Right renal pelvis (tissue), 4 donors: Measurements from ENCODE around the gene RAB17. TPM values are rescaled to one million over a fixed set of nuclear protein-coding genes. Genes with fewer than 3 reads are reported as not detected.
"Not testable (repeated sequence)": the region's sequence is repeated elsewhere in the genome, so short reads cannot be mapped to it uniquely, and the experiment has no call there.

Source experiments
- DNase-seq, 4 donors: peaks; one replicate each; pipeline ENCODE4 v3.0.0-alpha.2; 2013; ENCODE audit warnings: low read depth in 4 of 4, low spot score in 3 of 4, missing footprints in 1 of 4
- polyA plus RNA-seq, 4 donors: library from polyadenylated mRNA; unstranded; fragments of 120-200 nt; gene quantifications; one replicate each; pipeline ENCODE4 v1.2.1, GENCODE V29; 2013; ENCODE audit not compliant: insufficient read length in 4 of 4

Gene RAB17
- polyA plus RNA-seq, 4 donors: 11.5 to 15.1 (median 13.3) TPM

DNA sequence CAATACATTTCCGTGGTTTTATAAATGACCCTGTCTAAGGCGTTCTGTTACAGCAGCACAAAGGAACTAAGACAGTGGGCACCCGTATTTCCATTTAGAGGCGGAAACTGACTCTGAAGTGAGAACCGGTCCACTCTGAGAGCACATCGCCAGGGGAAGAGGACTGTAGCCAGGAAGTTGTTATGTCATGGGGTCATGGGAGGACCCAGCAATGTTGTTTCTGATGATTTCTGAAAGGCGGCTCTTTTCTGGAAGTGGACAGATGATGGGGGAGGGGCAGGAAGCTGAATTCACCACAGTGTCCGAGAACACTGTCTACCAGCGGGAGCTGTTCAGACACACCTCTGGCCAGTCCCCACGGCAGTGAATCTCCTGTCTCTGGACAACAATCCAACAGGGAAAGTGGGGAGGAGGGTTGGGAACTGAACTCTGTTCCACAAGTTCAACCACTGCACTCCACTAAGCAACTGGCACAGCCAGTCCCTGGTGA is 34.7 kb upstream of the RAB17 start:
- DNase-seq: no peak

DNA sequence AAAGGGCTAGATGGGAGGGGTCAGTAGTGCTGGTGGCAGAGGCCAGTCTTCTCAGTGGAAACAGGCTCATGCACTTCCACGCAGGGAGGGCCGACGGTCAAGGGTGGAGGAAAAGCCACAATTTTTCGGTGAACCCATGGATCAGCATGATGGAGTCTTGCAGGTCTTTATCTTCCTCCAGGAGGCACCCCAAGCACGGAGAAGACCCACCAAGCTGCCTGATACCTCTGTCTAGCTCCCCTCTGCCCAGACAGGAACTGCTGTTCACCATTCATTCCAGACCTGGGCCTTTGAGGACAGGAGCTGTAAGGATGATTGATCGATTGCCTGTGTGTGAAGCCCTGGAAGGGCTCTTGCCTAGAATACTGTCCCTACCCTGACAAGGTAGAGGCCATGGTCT is 34.0 kb upstream of the RAB17 start:
- DNase-seq: no peak

DNA sequence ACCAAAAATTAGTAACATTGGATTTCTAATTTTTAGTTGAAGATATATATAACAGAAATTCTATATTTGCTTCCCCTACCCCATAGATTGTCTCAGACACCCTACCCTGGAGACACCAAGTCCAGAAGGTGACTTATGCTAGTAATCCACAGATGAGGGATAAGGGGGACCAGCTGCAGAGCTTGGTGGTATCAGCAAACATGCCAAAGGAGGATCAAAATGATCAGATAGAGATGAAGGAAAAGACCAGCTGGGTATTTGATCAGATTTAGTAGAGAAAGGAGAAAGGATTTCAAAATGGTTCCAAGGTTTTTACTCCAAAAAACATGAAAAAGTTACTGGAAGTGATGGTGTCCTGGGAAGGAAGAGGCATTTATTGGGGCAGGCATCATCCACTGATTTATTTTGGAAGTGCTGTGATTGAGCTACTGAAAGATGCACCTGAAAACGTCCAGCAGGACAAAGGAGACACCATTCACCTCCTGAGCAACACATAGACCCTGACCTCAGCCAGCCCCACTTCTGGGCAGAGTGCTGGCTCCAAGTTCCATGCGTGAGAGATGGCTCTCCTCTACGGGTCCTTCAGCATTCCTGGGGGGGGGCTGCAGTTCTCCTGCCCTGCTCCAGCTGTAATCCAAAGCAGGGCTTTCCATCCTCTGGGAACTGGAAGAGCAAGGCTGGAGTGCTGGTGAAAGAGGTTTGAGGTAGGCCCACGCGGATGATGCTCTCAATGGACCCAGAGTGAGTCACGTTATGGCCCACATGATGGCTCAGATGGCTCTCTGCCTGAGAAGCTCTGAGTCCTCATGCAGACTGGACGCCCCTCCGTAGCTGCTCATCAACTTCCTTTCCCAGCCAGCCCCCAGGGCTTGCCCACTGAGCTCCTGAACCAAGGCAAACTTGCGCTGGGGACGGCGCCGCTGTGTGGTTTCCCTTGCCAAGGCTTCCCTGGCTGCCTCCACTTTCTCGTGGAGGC is 33.2 kb upstream of the RAB17 start:
- DNase-seq: no peak

DNA sequence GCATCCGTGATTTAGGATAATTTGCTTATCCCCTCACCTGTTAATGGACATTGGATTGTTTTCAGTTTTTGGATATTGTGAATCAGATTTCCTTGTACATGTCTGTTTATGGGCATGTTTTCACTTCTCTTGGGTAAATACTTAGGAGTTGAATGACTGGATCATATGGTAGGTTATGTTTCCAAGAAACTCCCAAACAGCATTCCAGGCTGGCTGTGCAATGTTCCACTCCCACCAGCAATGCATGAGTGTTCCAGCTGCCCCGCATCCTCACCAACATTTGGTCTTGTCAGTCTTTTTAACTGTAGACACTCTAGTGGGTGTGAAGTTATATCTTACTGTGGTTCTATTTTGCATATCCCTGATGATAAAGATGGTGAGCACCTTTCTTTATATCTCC is 27.9 kb upstream of the RAB17 start:
- DNase-seq: no peak

DNA sequence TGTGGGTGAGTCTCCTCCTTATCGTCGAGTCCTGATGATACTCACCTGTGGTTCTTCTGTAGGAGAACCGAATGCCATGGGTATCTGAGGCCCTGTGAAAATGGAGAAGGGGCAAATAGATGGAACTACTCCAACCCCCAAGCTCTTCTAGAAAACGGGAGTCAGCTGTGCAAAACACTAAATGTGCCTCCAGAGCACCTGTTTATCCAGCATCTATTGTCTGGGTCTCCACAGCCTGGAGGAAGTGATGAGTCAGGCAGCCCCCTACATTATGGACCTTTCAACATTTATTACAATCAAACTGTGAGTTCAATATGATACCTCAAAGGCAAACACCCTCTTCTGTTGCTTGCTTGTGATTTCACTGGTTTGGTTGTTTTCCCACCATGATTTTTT is 27.1 kb upstream of the RAB17 start:
- DNase-seq: no peak

DNA sequence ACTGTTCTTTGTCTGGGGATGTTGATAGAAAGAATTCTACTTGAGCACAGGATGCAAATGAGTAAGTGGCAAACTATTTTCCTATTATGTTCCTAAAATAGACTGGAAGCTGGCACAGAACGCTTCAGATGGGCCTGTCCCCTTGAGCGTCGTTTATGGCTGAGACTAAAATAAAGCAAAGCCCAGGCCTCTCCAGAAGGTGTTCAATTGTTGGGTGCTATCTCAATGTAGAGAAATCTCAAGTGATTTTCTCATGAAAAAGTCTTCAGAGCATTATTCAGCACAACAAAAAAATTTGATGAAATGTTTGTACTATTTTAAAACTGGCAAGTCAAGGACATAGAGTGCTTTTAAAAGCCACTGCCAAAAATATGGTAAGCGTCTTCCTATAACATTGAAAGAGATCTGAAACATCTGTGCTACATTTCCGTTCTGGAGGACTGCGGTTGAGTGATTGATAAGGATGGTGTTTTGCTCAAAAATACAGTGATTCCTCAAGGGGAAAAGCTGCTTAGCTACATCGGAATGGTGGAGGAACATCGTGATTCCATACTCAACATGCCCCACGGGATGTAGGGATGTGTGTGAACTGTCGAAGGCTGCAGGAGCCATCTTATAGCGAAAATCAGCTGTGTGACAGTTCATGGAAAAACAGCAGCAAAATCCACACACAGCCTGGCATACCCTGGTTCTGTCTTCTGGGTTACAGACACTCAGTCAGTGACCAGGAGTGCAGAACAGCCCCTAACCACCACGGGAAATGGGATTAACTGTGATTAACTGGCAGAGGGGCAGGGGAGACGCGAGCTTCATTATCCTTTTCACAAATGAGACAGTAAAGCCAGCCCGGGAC is 26.4 kb upstream of the RAB17 start:
- no peak for DNase-seq

DNA sequence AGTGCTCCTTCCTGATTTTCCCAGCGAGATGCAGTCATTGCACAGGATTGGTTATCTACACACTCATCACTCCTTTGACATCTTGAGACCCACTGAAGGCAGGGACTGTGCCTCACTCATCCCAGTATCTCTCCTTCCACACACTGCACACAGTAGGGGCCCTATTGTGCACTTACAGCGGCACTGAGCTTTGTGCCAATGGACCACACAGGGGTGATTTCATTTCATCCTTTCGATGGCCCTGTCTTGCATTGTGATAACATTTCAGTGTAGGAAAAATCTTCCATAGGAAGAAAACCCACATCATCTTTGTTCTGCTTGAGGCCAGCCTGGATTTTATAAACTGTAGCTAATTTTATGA is 25.8 kb upstream of the RAB17 start:
- no peak for DNase-seq

DNA sequence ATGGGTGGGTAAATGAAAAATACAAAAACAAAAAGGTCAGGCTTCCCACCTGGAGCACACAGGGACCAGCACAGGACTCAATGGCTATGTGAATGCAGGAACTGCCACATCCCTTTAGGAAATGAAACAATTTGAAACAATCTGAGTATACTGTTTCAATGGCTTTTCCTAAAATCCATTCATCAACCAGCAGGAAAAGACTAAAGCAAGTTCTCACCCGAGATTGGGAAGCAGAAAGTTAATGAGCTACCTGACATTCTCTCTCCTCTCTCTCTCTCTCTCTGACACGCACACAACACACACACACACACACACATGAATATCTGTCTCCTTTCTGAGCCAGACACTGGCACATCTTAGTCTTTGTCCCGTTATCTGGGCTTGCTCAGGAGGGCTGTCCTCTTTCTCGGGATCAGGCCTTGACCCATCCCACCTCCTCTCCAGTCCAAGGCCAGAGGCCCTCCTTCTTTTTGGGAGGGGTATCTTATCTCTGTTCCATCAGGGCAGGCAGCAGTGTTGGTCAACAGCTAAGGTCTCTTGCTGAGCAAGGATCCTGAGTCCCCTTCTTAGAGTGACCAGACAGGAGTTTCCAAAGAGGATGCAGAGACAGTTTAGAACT is 25.2 kb upstream of the RAB17 start:
- DNase-seq: no peak

DNA sequence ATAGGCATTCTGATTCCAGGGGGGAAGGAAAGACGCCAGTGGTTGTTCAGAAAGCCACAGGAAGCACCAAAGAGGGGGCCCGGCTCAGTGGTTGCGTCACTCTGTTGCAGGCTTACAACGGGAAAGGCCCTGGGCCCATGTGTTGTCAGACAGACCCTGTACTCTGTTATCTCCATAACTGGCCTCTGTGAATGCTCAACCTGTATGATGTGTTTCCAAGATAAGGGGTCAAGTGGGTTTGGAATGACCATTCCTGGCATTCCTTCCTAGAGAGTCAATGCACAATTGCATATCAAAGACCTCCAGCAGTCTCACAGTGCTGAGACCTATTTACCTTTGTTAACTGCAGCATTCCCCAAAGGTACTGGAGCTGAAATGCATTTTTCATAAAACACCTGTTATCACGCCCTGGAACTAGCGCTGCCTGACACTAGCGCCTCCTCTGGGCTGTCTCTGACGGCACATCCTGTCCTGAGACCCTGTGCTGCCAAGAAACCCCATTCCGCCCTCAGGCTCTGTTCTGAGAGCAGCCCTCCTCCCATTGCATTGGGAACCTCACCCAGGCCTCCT is 23.7 kb upstream of the RAB17 start:
- no peak for DNase-seq

DNA sequence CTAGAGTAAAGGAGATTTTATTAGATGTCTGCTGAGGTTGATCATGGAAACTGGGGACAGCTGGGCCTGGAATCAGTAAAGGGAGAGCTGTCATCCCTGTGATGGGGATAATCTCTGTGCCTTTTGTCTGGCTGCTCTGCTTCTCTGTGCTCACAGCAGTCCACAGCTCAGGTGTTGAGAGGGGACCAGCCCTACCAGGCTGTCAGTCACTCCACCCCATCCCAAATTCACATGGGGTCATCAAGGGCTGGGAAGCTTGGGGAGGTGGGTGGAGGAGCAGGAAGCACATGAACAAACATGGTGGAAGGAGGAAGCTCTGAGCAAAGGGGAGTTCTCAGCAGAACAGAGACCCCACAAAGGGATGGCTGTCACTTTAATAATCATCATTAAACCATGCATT is 23.1 kb upstream of the RAB17 start:
- DNase-seq: no peak

DNA sequence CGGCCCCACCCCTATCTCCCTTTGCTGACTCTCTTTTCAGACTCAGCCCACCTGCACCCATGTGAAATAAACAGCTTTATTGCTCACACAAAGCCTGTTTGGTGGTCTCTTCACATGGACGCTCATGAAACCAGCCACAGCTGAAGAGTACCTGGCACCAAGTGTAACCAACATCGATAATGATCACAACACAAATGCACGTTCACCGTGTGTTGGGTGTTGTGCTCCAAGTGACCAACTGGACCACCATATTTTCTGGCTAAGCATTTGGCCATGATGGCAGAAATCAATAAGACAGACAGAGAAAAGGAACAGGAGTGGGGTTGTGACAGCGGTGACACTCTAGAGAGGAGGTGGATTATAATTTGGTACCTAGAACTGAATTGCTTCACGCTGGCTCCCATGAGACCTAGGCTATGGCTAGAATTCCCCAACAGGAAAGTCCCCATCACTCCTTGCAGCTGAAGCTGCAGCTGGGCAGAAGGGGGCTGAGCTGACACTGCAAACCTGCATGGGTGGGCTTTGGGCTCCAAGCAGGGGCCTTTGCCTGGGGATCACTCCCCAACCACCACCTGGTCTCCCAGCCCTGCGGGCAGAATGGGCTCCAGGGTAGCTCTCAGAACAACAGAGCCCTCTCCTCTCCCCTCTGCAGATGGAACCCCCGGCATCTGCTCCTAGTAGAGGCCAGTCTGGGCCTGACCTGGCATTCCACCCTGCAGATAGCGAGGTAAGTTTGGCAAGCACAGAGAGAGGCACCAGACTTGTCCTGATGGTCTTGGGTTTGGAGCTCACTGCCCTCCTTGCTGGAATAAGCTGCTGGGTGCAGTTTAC is 22.2 kb upstream of the RAB17 start:
- no peak for DNase-seq

DNA sequence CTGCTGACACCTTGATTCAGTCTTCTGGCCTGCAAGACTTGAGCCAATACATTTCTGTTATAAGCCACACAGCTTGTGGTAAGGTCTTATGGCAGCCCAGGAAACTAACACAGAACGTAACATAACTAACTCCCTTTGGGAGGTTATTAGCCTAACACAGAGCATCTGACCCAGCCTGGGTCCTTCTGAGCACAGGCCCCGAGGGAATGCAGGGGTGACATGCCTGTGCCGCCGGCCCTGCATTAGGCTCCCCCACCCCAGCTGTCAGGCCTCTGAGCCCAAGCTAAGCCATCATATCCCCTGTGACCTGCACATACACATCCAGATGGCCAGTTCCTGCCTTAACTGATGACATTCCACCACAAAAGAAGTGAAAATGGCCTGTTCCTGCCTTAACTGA is 16.0 kb upstream of the RAB17 start:
- not testable (repeated sequence) for DNase-seq

DNA sequence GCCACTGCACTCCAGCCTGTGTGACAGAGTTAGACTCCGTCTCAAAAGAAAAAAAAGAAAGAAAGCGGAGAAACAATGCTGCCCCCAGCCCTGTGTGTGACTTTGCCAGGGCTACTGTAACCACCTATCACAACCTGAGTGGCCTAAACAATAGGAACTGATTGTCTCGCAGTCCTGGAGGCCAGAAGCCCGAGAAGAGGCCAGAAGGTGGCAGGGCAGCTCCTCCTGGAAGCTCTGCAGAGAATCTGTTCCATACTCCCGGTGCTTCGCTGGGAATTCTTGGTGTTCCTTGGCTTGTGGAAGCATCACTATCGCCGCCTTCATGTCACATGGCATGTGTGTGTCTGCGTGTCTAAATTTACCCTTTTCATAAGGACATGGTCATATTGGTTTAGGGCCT is 14.4 kb upstream of the RAB17 start:
- no peak for DNase-seq

DNA sequence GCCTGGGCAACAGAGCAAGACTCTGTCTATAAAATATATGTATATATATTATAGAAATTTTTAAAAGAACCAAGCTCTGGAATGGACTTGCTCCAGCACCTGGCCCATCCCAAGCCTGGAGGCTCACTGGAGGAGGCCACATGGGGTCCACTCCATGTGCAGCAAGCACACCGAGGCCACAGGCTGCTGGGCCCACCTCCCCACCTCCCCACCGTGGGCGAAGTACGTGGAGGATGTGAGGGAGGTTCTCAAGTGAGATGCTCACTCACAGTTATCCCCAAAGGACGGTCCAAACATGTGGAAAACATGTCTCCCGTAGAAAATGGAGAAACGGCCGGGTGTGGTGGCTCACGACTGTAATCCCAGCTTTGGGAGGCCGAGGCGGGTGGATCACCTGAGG is 13.9 kb upstream of the RAB17 start:
- no peak for DNase-seq

DNA sequence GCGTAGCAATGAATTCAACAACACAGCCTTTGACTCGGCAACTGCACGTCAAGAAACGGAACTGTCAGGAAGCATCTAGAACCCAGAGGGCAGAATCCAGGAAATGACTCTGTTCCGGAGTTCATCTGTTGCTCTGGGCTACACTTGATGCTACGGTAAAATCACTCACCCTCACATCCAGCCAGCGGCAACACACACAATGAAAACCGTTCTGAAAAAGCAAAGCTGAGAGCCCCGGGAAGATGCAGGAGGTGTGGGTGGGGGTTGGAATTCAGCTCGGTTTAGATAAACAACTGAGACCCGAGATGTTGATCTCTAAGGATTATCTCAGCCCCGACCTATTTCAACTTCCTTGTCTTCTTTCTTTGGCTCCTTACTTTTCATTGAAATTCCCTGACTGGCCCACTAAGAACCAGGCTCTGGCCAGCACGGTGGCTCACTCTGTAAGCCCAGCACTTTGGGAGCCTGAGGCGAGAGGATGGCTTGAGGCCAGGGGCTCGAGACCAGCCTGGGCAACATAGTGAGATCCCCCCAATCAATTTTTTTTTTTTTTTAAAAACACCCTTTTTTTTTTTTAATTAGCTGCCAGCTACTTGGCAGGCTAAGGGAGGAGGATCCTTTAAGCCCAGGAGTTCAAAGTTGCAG is 13.3 kb upstream of the RAB17 start:
- no peak for DNase-seq

DNA sequence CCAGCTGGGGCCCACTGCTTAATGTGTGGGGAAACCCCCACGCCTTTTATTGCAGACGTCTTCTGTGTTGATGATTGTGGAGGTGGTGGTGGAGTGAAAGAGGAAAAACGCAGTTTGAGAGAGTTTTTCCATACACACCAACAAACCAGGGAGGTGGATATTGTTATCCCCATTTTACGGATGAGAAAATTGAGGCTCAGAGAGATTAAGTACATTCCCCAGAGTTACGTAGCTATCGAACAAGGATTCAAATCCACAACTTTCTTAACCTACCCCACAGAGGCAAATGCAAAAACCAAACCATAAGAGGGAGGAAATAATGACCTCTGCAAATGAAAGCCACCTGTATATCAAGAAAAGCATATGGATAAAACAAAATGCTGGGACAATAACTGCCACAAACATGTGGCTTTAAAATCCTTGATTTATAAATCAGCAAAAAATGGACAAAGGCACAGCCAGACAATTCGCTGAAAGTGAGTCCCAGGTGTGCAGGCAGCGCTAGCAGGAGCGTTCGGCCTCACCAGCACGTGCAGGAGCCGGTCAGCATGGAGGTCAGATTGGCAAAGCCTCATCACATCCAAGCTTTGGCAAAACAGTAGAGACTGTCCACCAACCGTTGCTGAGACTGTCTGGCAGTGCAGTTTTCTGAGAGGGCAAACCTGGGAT is 12.6 kb upstream of the RAB17 start:
- no peak for DNase-seq

DNA sequence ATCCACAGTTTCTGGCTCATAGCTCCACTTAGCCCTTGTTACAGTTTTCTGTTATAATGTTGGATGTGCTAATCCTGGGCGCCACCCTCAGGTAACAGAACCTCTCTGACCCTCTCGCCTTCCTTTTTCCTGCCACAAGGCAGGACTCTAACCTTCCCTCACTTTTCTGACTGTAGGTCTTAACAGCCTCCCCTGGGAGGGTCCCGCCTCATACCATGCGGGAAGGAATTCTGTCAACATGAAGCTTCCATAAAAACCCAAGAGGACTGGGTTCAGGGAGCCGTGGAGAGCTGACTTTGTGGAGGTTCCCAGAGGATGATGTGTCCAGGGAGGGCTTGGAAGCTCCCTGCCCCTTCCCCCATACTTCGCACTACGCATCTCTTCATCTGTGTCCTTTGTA is 11.9 kb upstream of the RAB17 start:
- DNase-seq: no peak

DNA sequence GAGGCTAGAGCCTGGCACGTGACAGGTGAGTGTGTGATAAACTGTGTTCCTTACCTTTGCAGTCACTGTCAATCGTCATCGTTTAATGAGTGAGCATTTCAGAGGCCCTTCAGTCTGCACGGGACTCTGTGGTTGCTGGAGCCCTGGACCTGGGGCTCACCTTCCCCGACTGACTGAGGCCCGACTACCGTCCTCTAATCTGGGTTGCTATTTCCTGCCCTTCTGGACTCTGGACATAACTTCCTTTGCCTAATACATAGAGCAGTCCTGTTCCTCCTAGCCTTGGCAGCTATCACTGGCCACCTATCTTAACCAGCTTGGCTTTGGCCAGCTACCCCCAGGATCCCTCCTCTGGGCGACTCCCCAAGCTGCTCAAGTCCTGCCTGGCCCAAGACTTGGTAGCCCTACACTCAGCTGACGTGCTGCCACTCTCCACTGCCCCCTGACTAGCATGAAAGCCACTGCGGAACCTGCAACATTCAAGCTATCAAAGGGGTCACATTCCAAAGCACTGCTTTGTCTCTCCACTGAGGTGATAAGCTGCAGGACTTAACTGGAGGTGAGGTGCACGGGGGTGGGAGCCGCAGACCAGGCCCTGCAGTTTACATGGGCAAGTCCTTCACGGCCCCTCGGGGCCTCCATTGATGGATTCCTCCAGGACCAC is 11.1 kb upstream of the RAB17 start:
- DNase-seq: no peak
